Measurements from ENCODE around the gene SDHD. TPM values are rescaled to one million over a fixed set of nuclear protein-coding genes. Genes with fewer than 3 reads are reported as not detected.
A peak's percentile ranks its signal among the peaks of the same experiment; 100 is the strongest.

SDHD gene
- total and polyA plus RNA-seq, 2 experiments from 2014 or later = 151 to 158 TPM

DNA sequence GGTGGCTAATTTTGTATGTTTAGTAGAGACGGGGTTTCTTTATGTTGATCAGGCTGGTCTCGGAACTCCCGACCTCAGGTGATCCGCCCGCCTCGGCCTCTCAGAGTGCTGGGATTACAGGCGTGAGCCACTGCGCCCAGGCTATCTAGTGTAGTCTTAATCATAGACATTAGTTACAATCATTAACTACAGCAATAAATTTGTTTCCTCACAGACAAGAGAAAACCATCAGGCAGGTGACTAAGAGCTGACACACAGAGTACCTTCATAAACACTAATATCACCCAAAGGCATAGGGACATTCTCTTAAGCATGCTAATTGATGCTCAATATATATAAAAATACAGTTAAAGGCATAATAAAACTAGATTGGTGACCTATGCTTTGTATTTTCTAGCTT lies 19.4 kb downstream of the SDHD start:
- H3K9me3 ChIP-seq (ENCODE audit: low read depth) = no peaks in the 10 kb centered on the region
- no peak overlapping the region for H3K27ac ChIP-seq
- no peaks in the 10 kb centered on the region for H4K20me1 ChIP-seq (ENCODE audit: insufficient read depth, poor library complexity, severe bottlenecking)
- no peaks in the 10 kb centered on the region for H3K9me2 ChIP-seq (replicated peaks; ENCODE audit: insufficient read depth)
- no peaks in the 10 kb centered on the region for H3K27me3 ChIP-seq
- H3K79me2 ChIP-seq = no peaks in the 10 kb centered on the region
- H3K4me1 ChIP-seq (ENCODE audit: insufficient read depth) = no peaks in the 10 kb centered on the region
- no peaks in the 10 kb centered on the region for H3K36me3 ChIP-seq (replicated peaks; ENCODE audit: insufficient read depth, low read depth)
- TF ChIP-seq, protein P1, sequence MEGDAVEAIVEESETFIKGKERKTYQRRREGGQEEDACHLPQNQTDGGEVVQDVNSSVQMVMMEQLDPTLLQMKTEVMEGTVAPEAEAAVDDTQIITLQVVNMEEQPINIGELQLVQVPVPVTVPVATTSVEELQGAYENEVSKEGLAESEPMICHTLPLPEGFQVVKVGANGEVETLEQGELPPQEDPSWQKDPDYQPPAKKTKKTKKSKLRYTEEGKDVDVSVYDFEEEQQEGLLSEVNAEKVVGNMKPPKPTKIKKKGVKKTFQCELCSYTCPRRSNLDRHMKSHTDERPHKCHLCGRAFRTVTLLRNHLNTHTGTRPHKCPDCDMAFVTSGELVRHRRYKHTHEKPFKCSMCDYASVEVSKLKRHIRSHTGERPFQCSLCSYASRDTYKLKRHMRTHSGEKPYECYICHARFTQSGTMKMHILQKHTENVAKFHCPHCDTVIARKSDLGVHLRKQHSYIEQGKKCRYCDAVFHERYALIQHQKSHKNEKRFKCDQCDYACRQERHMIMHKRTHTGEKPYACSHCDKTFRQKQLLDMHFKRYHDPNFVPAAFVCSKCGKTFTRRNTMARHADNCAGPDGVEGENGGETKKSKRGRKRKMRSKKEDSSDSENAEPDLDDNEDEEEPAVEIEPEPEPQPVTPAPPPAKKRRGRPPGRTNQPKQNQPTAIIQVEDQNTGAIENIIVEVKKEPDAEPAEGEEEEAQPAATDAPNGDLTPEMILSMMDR (IDR thresholded peaks at IDR 0.05; ENCODE audit: poor library complexity) = no peak
- TF ChIP-seq EZH2 (IDR thresholded peaks at IDR 0.05; ENCODE audit: borderline replicate concordance) (no peak), EZH2phosphoT487 (IDR thresholded peaks at IDR 0.05; ENCODE audit: low read depth, severe bottlenecking, unreplicated experiment) (no peak)
- WGBS (ENCODE audit: low lambda C conversion rate, missing lambda C conversion rate) = 90% methylated on average over 8 of the region's 8 CpGs
- no peak overlapping the region for H3K4me2 ChIP-seq
- DNase-seq (ENCODE audit: low spot score) = no peak
- no peak overlapping the region for H2AFZ ChIP-seq
- no peak overlapping the region for H3K4me3 ChIP-seq

DNA sequence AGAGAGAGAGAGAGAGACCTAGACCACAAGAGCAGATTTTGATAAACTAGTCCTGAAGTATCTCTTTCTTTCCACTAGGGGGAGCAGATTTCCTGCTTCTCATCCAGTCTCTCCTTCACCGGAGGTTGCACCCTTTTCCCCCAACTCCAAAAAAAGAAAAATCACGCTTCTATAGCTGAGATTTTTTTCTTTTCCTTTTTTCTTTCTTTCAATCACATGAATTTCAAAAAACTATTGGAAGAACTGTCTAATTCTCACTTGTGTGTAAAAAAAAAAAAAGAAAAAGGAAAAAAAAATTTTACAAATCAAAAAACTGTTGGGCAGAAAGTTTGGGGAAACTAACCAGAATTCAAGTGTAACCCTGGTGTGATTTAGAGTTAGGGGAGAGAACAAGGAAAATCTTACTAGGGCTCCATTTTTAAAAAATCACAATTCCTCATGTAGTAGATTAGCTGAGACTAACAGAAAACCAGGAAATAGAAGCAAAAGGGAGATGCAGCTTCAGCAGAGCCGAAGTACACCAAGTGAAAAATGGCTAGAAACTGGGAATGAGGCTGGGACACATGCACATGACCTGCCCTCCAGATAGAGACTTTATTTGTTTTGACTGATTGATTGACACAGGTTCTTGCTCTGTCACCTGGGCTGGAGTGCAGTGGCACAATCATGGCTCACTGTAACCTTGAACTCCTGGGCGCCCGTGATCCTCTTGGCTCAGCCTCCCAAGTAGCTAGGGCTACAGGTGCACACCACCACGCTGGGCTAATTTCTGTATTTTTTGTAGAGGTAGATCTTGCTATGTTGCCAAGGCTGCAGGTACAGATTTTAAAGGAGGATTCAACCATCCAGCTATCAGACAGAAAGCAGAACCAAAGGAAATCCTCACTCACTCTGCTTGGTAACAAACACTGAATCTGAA lies 27.1 kb downstream of the SDHD start:
- Histone ChIP-seq H3K9me2 (replicated peaks; ENCODE audit: insufficient read depth) (no peaks in the 10 kb centered on the region), H3K9me3 (ENCODE audit: low read depth) (no peaks in the 10 kb centered on the region), H3K4me2 (peak overlapping the region; percentile 62), H3K4me3 (no peak overlapping the region), H3K4me1 (ENCODE audit: insufficient read depth) (no peaks in the 10 kb centered on the region), H3K27ac (no peak overlapping the region), H2AFZ (peak overlapping the region; percentile 34), H3K36me3 (replicated peaks; ENCODE audit: insufficient read depth, low read depth) (no peaks in the 10 kb centered on the region), H4K20me1 (ENCODE audit: insufficient read depth, poor library complexity, severe bottlenecking) (no peaks in the 10 kb centered on the region), H3K79me2 (no peaks in the 10 kb centered on the region), H3K27me3 (no peaks in the 10 kb centered on the region)
- DNase-seq (ENCODE audit: low spot score) = peak; percentile 65
- 70% methylated on average over 6 of the region's 6 CpGs for WGBS (ENCODE audit: low lambda C conversion rate, missing lambda C conversion rate)
- no peak for TF ChIP-seq EZH2 (IDR thresholded peaks at IDR 0.05; ENCODE audit: borderline replicate concordance)
- TF ChIP-seq, protein P1 (IDR thresholded peaks at IDR 0.05; ENCODE audit: poor library complexity) = peak; percentile 74

DNA sequence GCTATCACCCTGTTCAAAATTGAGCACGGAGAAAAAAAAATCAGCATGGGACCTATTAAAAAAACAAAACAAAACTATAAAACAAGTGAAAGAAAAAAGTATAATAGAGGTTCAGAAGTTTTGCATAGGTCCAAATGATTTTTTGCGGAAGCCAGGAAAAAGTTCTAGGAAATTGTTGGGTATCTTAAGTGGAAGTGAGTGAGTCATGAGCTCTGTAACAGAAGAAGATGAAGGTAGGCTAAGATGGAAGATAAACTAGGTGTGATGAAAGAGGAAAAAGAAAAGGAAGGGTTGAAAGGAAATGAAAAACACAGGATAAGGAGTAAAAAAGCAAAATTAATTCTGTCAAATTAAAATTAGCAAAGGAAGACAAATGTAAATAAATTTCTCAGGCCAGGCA lies 27.8 kb downstream of the SDHD start:
- no peak for DNase-seq (ENCODE audit: low spot score)
- TF ChIP-seq EZH2 (IDR thresholded peaks at IDR 0.05; ENCODE audit: borderline replicate concordance) (no peak), EZH2phosphoT487 (IDR thresholded peaks at IDR 0.05; ENCODE audit: low read depth, severe bottlenecking, unreplicated experiment) (no peak)
- TF ChIP-seq, protein P1 (IDR thresholded peaks at IDR 0.05; ENCODE audit: poor library complexity) = no peak
- Histone ChIP-seq H3K27ac (no peak overlapping the region), H3K27me3 (no peaks in the 10 kb centered on the region), H3K4me2 (no peak overlapping the region), H2AFZ (no peak overlapping the region), H3K79me2 (no peaks in the 10 kb centered on the region), H3K9me3 (ENCODE audit: low read depth) (no peaks in the 10 kb centered on the region), H3K4me1 (ENCODE audit: insufficient read depth) (no peaks in the 10 kb centered on the region), H3K4me3 (no peak overlapping the region), H3K36me3 (replicated peaks; ENCODE audit: insufficient read depth, low read depth) (no peaks in the 10 kb centered on the region), H4K20me1 (ENCODE audit: insufficient read depth, poor library complexity, severe bottlenecking) (no peaks in the 10 kb centered on the region), H3K9me2 (replicated peaks; ENCODE audit: insufficient read depth) (no peaks in the 10 kb centered on the region)
- WGBS (ENCODE audit: low lambda C conversion rate, missing lambda C conversion rate) = 94% methylated on average over 2 of the region's 2 CpGs

Data from hepatocyte (in vitro differentiated cells).